ENCODE results near the gene KLHL29.

- no peak for TF ChIP-seq CTCF (IDR thresholded peaks at IDR 0.05; ENCODE audit: insufficient read depth, low read depth, low read length)
- TF ChIP-seq EZH2 (IDR thresholded peaks at IDR 0.05; ENCODE audit: insufficient read depth, low read length) = no peak
Measured at GRCh38 chr2:23373666-23374065, 11.3 kb upstream of the KLHL29 start.
